Measurements from ENCODE around the gene KRTAP13-3. TPM values are rescaled to one million over a fixed set of nuclear protein-coding genes. Genes with fewer than 3 reads are reported as not detected.

Gene KRTAP13-3, protein sequence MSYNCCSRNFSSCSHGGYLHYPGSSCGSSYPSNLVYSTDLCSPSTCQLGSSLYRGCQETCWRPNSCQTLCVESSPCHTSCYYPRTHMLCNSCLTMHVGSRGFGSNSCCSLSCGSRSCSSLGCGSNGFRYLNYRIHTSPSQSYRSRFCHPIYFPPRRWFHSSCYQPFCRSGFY
- not detected in 2 replicates for total RNA-seq (2014; rRNA removed; shearing (Covaris generic))

DNA sequence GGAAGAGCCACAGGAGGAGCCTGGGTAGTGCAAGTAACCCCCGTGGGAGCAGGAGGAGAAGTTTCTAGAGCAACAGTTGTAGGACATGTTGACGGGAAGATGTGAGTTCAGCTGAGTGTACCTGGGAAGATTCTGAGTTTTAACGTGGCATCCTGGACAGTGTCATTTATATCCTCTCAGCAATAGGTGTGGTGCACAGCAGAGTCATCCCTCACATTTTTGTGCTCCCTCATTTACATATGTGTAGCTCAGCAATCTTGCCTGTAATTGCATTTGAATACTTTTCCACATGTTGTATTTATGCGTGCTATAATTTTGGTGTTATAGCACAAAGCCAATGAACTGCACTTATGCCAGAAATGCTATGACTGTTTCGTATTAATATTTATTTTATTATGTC, at the start of gene KRTAP13-3:
Gene KRTAP13-3, minus strand, starts transcription at position 101 of the 400 bp plus-strand sequence. Its CDS starts 14 bp downstream, at position 87.
- no peak within 1 kb of the TSS for H3K4me3 ChIP-seq (ENCODE audit: insufficient read depth, low read depth, low read length)
- no peaks in the 10 kb centered on the region for H3K36me3 ChIP-seq (replicated peaks; ENCODE audit: control insufficient read depth, insufficient read depth, low read length)
- no peak for DNase-seq
- H3K27me3 ChIP-seq (ENCODE audit: control insufficient read depth, insufficient read depth, low read length), result no peaks in the 10 kb centered on the region

DNA sequence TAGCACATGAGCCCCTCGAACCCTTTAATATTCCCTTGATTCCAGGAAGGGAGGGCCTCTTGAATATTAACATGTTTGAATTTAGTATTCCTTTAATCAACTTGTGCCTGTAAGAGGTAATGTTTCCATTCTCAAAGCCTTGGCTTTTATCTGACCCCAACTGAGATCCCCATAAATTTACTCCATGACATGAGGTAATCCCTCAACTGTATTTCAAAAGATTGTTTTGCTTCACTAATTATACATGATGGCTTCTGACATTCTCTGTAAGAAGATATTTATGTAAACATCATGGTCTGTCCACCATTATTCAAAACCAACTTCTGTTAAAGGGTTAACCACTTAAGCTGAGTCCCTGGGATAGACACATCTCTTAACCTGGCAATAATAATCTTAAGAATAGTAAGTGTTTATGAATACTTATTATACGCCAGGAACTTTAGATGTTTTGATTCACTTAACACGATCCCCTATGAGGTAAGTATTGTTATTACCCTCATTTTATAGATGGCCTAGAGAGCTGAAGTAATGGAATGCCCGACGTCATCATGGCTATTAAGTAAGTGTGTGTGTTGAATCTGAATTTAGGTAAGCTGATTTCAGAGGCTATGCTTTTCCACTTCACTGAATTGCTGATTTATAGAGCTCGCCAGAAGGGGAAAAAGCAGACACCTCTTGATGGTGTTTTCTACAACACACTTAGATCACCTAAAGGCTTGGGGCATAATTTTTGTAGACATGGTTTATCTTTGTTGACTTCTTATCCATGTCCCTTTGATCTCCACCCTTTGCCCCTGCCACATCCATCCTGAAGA, 43.4 kb upstream of the KRTAP13-3 start:
- Histone ChIP-seq H3K27me3 (ENCODE audit: control insufficient read depth, insufficient read depth, low read length) (no peaks in the 10 kb centered on the region), H3K36me3 (replicated peaks; ENCODE audit: control insufficient read depth, insufficient read depth, low read length) (no peaks in the 10 kb centered on the region), H3K4me3 (ENCODE audit: insufficient read depth, low read depth, low read length) (no peak overlapping the region)
- DNase-seq, result no peak

DNA sequence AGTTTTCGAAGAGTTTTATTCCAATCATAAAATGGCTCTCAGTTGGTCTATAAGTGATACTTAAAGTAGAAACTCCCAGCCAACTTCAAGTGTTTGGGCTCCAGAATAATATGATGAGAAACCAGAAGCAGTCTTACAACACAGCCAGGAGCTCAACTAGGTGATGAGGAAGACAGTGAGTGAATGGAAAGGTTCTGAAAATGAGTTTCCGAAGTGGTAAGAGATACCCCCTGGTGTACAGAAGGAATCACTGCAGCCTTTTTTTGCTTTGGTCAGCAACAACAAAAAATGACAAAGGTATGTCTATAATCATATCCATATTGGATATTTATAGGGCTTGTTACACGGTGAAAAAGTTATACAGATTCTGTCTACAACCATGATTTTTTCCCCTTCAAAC, 38.0 kb upstream of the KRTAP13-3 start:
- H3K36me3 ChIP-seq (replicated peaks; ENCODE audit: control insufficient read depth, insufficient read depth, low read length), result no peaks in the 10 kb centered on the region
- H3K27me3 ChIP-seq (ENCODE audit: control insufficient read depth, insufficient read depth, low read length), result no peaks in the 10 kb centered on the region
- no peak overlapping the region for H3K4me3 ChIP-seq (ENCODE audit: insufficient read depth, low read depth, low read length)
- peak; percentile 23 for DNase-seq

DNA sequence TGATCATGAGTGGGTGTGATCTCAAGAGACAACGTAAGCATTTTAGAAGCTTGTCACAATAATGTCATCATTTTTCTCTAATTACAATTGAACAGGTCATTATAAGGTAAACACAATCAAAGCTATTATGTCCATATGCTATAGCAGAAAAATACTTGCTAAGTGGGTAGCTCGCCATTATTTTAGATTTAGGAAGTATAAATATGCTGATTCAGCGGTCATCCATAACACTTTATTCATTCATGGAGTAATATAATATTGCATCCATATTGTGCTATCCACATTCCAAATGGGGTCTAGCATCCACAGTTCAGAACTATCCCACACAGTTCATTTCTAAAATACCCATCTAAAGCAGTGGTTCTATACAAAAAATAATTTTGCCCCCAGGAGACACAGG, 22.8 kb upstream of the KRTAP13-3 start:
- Histone ChIP-seq H3K27me3 (ENCODE audit: control insufficient read depth, insufficient read depth, low read length) (no peaks in the 10 kb centered on the region), H3K4me3 (ENCODE audit: insufficient read depth, low read depth, low read length) (no peak overlapping the region), H3K36me3 (replicated peaks; ENCODE audit: control insufficient read depth, insufficient read depth, low read length) (no peaks in the 10 kb centered on the region)
- DNase-seq, result no peak

DNA sequence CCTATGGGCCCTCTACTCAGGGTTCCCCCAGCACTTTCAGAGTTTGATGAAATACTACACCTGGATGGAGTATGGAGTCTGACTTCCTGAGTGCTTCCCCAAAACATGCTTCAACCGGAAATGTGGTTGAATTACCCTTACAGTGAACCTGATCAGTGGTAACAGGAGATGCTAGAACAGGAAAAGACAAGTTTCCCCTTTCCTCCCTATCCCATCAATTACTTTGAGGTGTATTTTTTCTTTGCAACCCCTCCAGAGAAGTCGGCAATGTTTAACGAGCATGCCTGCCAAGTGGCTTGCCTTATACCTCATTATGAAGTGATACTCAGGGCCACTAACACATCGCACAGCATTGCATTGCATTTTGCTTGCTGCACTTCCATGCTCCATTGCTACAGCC, 21.3 kb upstream of the KRTAP13-3 start:
- Histone ChIP-seq H3K27me3 (ENCODE audit: control insufficient read depth, insufficient read depth, low read length) (no peaks in the 10 kb centered on the region), H3K36me3 (replicated peaks; ENCODE audit: control insufficient read depth, insufficient read depth, low read length) (no peaks in the 10 kb centered on the region), H3K4me3 (ENCODE audit: insufficient read depth, low read depth, low read length) (no peak overlapping the region)
- DNase-seq, result no peak

DNA sequence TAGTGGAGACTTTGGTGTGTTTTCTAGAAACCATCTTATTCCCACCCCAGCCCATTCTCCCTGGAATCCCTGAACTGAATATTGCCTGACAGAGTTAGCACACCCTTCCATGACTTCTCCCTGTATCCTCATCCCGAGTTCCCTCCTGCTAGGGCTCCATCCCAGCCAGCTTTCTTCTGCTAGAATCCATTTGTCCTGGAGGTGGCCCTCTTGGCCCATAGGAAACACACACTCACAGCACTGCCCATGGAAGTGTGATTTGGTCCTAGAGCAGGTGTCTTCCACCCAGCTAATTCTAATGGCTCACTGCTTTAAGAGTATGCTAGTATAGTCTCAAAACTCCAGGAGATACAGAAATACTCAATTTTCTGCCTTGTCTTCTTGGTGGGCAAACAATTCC, 18.5 kb upstream of the KRTAP13-3 start:
- peak; percentile 17 for DNase-seq
- Histone ChIP-seq H3K4me3 (ENCODE audit: insufficient read depth, low read depth, low read length) (no peak overlapping the region), H3K36me3 (replicated peaks; ENCODE audit: control insufficient read depth, insufficient read depth, low read length) (no peaks in the 10 kb centered on the region), H3K27me3 (ENCODE audit: control insufficient read depth, insufficient read depth, low read length) (no peaks in the 10 kb centered on the region)

DNA sequence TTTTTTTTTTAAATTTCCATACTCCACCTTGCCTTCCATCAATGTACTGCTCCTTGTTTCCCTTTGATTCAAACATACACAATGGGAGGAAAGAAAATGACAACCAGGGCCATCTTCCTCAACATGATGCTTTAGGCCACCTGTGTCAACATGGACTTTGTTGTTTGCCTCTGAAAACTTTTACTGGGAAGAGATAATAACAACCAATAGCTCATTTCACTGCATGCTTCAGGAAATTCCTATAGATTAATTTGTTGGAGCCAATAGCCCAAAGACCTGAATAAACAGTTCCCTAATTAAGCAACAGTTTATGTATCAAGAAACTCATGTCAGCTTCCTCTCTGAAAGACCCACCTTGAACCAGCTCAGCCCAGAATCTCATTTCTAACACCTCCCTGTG, 17.5 kb upstream of the KRTAP13-3 start:
- Histone ChIP-seq H3K27me3 (ENCODE audit: control insufficient read depth, insufficient read depth, low read length) (no peaks in the 10 kb centered on the region), H3K4me3 (ENCODE audit: insufficient read depth, low read depth, low read length) (no peak overlapping the region), H3K36me3 (replicated peaks; ENCODE audit: control insufficient read depth, insufficient read depth, low read length) (no peaks in the 10 kb centered on the region)
- DNase-seq, result no peak

DNA sequence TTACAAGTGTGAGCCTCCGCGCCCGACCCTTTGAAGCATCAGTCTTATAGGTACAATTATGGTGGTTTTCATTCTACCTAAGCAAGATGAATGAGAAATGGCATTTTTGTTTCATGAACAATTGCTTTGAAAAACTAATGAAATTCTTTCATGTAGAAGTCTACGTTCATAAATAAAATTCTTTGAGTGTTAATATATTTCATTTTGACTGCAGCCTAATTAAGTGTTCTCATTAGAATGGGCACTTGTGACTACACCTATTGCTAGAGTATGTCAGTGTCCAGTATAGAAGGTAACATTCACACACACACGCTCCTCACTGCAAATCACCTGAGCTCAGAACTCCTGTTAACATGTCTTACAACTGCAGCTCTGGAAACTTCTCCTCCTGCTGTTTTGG, 14.2 kb upstream of the KRTAP13-3 start, which contains the start of gene KRTAP15-1:
Gene KRTAP15-1, plus strand, starts transcription at position 301 of the 400 bp plus-strand sequence. Its CDS starts 53 bp downstream, at position 354.
- no peaks in the 10 kb centered on the region for H3K36me3 ChIP-seq (replicated peaks; ENCODE audit: control insufficient read depth, insufficient read depth, low read length)
- no peak within 1 kb of the TSS for H3K4me3 ChIP-seq (ENCODE audit: insufficient read depth, low read depth, low read length)
- no peaks in the 10 kb centered on the region for H3K27me3 ChIP-seq (ENCODE audit: control insufficient read depth, insufficient read depth, low read length)
- DNase-seq, result no peak

DNA sequence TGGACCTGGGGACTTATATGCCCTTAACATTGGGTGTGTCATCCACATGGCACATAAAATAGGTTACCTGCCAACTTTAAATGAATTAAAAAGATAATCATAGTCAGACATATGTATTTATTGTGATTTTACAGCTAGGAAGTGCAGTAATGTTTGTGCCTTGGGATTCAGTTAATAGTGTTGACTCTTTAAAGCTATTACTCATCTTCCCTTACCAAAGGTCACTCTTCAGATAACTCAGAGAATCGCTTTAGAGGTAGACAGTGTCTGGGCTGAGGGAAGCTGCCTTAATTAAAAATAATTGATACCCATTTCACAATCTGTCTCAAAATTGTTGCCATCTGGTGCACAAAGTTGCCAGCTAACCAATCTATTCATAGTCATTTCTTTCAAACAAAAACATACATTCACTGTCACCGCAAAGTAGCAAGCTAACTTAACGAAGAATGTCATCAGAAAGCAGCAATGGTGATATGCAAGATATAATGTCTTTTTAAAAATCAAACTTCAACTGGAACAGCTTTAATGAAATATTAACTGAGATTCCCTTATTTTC, 11.4 kb upstream of the KRTAP13-3 start:
- H3K27me3 ChIP-seq (ENCODE audit: control insufficient read depth, insufficient read depth, low read length), result no peaks in the 10 kb centered on the region
- DNase-seq, result no peak
- no peaks in the 10 kb centered on the region for H3K36me3 ChIP-seq (replicated peaks; ENCODE audit: control insufficient read depth, insufficient read depth, low read length)
- H3K4me3 ChIP-seq (ENCODE audit: insufficient read depth, low read depth, low read length), result no peak overlapping the region

DNA sequence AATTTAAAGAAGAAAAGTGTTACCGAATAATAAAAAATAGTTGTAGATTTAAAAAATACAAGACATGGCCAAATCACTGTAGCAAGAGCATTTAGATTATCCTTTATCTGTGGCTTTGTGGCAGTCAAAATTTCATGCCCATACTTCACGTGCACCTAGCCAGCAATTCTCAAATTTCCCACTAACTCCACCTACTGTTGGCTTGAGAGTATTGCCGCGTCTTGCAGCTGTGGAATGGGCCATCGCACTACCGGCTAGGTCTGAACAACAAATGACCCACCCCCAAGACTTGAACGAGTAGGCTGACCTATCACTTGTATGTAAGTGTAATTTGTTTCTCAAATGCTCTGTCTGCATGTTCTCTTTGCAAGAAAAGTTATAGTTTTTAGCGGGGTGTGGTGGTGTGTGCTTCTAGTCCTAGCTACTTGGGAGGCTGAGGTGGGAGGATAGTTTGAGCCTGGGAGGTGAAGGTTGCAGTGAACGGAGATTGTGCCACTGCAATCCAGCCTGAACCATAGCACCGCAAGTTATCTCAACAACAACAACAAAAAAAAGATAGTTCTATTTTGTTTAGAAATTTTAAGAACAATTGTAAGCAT, 8.4 kb upstream of the KRTAP13-3 start:
- H3K4me3 ChIP-seq (ENCODE audit: insufficient read depth, low read depth, low read length), result no peak overlapping the region
- no peaks in the 10 kb centered on the region for H3K27me3 ChIP-seq (ENCODE audit: control insufficient read depth, insufficient read depth, low read length)
- DNase-seq, result peak; percentile 47

DNA sequence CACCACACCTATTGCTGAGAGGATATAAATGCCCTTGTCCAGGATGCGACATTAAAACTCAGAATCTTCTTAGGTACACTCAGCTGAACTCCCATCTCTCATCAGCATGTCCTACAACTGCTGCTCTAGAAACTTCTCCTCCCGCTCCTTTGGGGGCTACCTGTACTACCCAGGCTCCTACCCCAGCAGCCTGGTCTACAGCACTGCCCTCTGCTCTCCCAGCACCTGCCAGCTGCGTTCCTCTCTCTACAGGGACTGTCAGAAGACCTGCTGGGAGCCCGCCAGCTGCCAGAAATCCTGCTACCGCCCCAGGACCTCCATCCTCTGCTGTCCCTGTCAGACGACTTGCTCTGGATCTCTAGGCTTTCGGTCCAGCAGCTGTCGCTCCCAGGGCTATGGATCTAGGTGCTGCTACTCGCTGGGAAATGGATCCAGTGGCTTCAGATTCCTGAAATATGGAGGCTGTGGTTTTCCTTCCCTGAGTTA, 4.5 kb upstream of the KRTAP13-3 start, which contains the start of gene KRTAP13-4:
Gene KRTAP13-4, plus strand, starts transcription at position 51 of the 486 bp plus-strand sequence. Its CDS starts 56 bp downstream, at position 107.
- Histone ChIP-seq H3K27me3 (ENCODE audit: control insufficient read depth, insufficient read depth, low read length) (no peaks in the 10 kb centered on the region), H3K36me3 (replicated peaks; ENCODE audit: control insufficient read depth, insufficient read depth, low read length) (no peaks in the 10 kb centered on the region), H3K4me3 (ENCODE audit: insufficient read depth, low read depth, low read length) (no peak within 1 kb of the TSS)
- DNase-seq, result no peak

More for the DNA sequence above, 8.4 kb upstream of the KRTAP13-3 start:
- no peaks in the 10 kb centered on the region for H3K36me3 ChIP-seq (replicated peaks; ENCODE audit: control insufficient read depth, insufficient read depth, low read length)

DNA sequence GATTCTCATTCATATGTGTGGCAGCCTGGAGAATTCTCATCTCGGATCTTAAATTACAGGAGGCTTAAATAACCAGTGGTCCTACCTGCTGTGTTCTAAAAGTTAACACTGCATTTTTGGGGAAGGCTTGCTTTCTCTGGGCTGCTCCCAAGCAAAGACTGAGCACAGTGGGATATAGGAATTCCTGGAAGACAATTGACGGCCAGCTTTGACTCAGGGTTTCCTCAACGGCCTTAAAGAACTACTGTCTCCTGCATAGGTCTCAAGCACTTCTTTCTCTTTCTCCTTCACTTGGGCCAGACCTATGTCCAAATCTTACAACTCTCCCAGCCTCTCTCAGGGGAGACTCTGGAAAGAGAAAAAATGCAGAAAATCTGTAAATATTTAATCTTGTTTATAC, 1.0 kb upstream of the KRTAP13-3 start:
- no peaks in the 10 kb centered on the region for H3K27me3 ChIP-seq (ENCODE audit: control insufficient read depth, insufficient read depth, low read length)
- H3K4me3 ChIP-seq (ENCODE audit: insufficient read depth, low read depth, low read length), result no peak overlapping the region
- DNase-seq, result peak; percentile 30
- no peaks in the 10 kb centered on the region for H3K36me3 ChIP-seq (replicated peaks; ENCODE audit: control insufficient read depth, insufficient read depth, low read length)

DNA sequence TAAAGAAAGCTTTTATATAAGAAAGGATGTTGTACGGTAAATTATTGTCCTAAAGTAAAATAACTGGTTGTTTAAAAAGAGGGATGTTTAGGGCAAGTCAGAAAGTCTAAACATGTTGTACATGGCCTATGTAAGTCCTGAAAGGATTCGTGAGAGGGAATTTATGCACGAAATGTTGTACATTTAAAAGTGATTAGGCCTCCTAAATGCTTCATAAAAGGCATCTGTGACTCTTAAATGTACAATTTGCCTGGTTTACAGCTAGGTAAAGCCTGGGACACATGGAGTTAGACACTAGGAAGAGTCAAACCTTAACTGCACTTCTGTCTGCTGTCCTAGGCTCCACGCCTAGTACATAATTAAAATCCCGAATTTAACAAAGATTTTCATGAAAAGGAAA, 9.7 kb downstream of the KRTAP13-3 start:
- Histone ChIP-seq H3K36me3 (replicated peaks; ENCODE audit: control insufficient read depth, insufficient read depth, low read length) (no peaks in the 10 kb centered on the region), H3K27me3 (ENCODE audit: control insufficient read depth, insufficient read depth, low read length) (no peaks in the 10 kb centered on the region), H3K4me3 (ENCODE audit: insufficient read depth, low read depth, low read length) (no peak overlapping the region)
- DNase-seq, result no peak

DNA sequence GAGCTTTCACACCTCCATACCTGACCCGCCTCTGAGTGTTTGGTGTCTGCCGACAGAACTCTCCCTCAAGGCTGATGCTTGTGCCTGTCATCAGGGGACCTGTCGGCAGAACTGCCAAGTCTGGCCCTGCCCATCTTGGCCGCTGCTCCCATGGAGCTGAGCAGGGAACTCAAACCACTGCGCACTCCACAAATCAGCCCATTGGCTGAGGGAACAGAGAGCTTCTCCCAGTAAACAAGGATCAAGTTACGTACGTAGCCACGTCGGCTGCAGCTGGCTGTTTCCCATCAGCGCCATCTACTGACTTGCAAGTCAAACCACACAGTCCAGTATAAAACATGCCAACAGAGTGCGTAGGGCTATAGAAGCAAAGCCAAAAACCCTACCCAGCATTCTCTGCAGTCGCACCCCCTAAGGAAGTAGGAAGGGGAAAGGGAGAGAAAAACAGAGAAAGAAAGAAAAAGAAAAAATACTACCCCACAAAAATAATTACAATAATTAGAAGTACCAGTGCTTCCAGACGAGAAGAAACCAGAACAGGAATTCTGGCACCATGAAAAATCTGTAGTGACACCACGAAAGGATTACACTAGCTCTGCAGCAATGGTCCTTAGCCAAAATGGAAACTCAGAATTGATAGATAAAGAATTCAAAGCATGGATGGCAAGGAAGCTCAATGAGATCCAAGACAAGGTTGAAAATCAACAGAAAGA, 16.8 kb downstream of the KRTAP13-3 start:
- H3K27me3 ChIP-seq (ENCODE audit: control insufficient read depth, insufficient read depth, low read length), result no peaks in the 10 kb centered on the region
- H3K36me3 ChIP-seq (replicated peaks; ENCODE audit: control insufficient read depth, insufficient read depth, low read length), result no peaks in the 10 kb centered on the region
- peak; percentile 61 for DNase-seq
- H3K4me3 ChIP-seq (ENCODE audit: insufficient read depth, low read depth, low read length), result no peak overlapping the region
